Esophagus muscularis mucosa (tissue), 3 donors: Measurements from ENCODE around the gene SIGLEC12.

Source experiments
- POLR2A ChIP-seq: fragments of 450-650 bp; IDR thresholded peaks from one replicate; pipeline ENCODE4 v1.6.1; 2017; ENCODE audit warnings: antibody characterized with exemption, moderate library complexity, mild to moderate bottlenecking, low read depth
- TF ChIP-seq, protein P1 (sequence below), 3 experiments: fragments of 200-600 bp in 2 of 3; fragments of 450-650 bp in 1 of 3; sonication (generic) in 2 of 3; IDR thresholded peaks; one replicate each; pipeline ENCODE4 v1.5.1; 2017 to 2019; ENCODE audit warnings: antibody characterized with exemption in 3 of 3, mild to moderate bottlenecking in 2 of 3, moderate library complexity in 1 of 3

GRCh38 chr19:51462681-51463080 is 38.9 kb downstream of the SIGLEC12 start:
- TF ChIP-seq, protein P1, sequence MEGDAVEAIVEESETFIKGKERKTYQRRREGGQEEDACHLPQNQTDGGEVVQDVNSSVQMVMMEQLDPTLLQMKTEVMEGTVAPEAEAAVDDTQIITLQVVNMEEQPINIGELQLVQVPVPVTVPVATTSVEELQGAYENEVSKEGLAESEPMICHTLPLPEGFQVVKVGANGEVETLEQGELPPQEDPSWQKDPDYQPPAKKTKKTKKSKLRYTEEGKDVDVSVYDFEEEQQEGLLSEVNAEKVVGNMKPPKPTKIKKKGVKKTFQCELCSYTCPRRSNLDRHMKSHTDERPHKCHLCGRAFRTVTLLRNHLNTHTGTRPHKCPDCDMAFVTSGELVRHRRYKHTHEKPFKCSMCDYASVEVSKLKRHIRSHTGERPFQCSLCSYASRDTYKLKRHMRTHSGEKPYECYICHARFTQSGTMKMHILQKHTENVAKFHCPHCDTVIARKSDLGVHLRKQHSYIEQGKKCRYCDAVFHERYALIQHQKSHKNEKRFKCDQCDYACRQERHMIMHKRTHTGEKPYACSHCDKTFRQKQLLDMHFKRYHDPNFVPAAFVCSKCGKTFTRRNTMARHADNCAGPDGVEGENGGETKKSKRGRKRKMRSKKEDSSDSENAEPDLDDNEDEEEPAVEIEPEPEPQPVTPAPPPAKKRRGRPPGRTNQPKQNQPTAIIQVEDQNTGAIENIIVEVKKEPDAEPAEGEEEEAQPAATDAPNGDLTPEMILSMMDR (IDR thresholded peaks at IDR 0.05), result no peak
- TF ChIP-seq POLR2A, result no peak
